ENCODE results near the gene THPO.

DNA sequence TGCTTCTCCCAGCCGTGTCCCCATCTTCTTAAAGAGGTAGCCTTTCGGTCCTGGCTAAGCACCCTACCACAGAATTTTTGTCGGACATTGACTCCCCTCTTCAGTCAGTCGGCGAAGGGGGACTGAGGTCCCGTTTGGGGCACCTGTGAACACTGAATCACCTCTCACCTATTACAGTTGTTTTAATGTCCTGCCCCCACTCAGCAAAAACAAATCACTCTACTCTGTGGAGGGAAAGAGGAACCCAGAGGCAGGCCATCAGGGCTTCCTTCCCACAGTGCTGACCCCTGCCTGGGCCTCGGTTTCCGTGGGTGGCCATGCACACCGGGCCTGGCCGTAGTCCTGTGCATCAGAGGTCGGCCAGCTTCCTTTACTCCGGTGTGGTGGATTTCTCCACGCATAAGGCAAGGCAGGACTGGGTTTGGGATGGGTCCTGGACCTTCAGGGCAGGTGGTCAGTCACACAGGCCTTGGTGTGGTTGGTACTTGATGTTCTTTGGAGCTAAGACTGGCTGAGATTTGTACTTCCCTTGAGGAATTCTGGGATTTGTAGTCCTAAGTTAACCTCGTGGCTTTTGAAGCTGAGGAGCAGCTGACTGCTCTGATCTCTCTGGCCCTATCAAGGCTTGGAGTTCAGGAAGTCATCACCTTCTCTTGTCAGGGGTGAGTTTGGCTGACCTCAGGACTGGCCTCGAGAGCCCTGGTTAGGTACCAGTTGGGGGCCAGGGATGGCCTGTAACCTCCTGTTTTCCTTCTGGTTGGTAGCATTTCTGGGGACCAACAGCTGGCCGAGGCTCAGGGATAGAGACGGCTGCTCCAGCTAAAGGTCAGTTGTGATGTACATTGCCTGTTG is 41.2 kb downstream of the THPO start:
- TF ChIP-seq, protein P1, sequence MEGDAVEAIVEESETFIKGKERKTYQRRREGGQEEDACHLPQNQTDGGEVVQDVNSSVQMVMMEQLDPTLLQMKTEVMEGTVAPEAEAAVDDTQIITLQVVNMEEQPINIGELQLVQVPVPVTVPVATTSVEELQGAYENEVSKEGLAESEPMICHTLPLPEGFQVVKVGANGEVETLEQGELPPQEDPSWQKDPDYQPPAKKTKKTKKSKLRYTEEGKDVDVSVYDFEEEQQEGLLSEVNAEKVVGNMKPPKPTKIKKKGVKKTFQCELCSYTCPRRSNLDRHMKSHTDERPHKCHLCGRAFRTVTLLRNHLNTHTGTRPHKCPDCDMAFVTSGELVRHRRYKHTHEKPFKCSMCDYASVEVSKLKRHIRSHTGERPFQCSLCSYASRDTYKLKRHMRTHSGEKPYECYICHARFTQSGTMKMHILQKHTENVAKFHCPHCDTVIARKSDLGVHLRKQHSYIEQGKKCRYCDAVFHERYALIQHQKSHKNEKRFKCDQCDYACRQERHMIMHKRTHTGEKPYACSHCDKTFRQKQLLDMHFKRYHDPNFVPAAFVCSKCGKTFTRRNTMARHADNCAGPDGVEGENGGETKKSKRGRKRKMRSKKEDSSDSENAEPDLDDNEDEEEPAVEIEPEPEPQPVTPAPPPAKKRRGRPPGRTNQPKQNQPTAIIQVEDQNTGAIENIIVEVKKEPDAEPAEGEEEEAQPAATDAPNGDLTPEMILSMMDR (IDR thresholded peaks at IDR 0.05 in 8 of 11, conservative IDR thresholded peaks at IDR 0.05 in 3 of 11) = no peak
- peak in 2 of 3 donors; percentile 3 to 17 for TF ChIP-seq POLR2AphosphoS5 (IDR thresholded peaks at IDR 0.05)
